Loucy (cell line): ENCODE results near the gene RET.

ENCODE experiments used
- EZH2phosphoT487 ChIP-seq: fragments of 200-600 bp; IDR thresholded peaks from 2 replicates; pipeline ENCODE4 v1.6.1; 2018; ENCODE audit warnings: antibody characterized with exemption, mild to moderate bottlenecking, moderate library complexity, borderline replicate concordance
- TF ChIP-seq, protein P1 (sequence below): fragments of 200-600 bp; sonication (generic); conservative IDR thresholded peaks from 2 replicates; pipeline ENCODE4 v1.5.1; 2014; ENCODE audit warnings: mild to moderate bottlenecking, antibody characterized with exemption, low read length

DNA sequence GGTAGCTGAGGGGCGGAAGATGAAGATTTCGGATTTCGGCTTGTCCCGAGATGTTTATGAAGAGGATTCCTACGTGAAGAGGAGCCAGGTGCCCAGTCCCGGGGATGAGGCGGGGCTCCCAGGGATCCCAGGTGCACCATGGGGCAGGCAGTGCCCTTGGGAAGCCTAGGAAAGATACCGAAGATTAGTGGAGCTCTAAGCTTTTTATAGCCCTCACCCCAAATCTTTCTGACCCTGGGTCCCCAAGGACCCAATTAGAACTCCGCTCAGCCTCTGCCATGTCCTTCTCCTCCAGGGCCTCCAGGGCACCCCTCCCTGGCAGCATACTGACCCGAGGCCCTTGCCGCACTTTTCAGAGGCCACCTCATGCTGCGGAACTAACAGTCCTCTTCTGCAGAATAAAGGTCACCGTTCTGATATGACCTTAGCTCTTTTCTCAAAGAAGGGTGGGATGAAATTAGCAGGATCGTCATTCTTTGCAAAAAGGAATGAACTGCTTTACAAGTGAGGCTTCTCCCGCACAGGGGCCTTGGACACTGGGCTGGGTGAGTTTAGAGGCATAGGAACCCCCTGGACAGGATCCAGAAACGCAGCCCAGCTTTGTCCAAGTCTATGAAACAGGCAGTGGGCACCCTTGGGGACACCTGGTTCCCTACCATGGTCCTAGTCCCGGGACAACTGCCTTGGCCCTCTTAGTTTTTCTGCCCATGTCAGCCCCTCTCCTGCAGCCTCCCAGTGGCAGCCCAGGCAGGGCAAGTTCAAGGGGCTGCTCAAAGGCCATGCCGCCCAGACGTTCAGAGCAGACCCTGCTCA is 43.5 kb downstream of the RET start:
- TF ChIP-seq, protein P1, sequence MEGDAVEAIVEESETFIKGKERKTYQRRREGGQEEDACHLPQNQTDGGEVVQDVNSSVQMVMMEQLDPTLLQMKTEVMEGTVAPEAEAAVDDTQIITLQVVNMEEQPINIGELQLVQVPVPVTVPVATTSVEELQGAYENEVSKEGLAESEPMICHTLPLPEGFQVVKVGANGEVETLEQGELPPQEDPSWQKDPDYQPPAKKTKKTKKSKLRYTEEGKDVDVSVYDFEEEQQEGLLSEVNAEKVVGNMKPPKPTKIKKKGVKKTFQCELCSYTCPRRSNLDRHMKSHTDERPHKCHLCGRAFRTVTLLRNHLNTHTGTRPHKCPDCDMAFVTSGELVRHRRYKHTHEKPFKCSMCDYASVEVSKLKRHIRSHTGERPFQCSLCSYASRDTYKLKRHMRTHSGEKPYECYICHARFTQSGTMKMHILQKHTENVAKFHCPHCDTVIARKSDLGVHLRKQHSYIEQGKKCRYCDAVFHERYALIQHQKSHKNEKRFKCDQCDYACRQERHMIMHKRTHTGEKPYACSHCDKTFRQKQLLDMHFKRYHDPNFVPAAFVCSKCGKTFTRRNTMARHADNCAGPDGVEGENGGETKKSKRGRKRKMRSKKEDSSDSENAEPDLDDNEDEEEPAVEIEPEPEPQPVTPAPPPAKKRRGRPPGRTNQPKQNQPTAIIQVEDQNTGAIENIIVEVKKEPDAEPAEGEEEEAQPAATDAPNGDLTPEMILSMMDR, result no peak
- no peak for TF ChIP-seq EZH2phosphoT487
